Hepatocyte (in vitro differentiated cells): ENCODE measurements around the gene CUX1. TPM values are rescaled to one million over a fixed set of nuclear protein-coding genes. Genes with fewer than 3 reads are reported as not detected.
A peak's percentile ranks its signal among the peaks of the same experiment; 100 is the strongest.

Experiments used
- DNase-seq: peaks from one replicate; pipeline ENCODE4 v3.0.0-alpha.2; 2016; ENCODE audit warnings: low spot score
- H2AFZ ChIP-seq: fragments of 200-600 bp; sonication (generic); 2 replicates; pipeline ENCODE4 v1.6.0; 2016; ENCODE audit warnings: antibody characterized with exemption, mild to moderate bottlenecking
- H3K27ac ChIP-seq: fragments of 200-600 bp; sonication (generic); 2 replicates; pipeline ENCODE4 v1.5.1; 2016; ENCODE audit warnings: mild to moderate bottlenecking
- H3K27me3 ChIP-seq: fragments of 200-600 bp; sonication (generic); 2 replicates; pipeline ENCODE4 v1.6.1; 2016
- H3K36me3 ChIP-seq: fragments of 200-600 bp; sonication (generic); replicated peaks from 2 replicates; pipeline ENCODE4 v1.5.1; 2016; ENCODE audit warnings: low read depth; ENCODE audit not compliant: insufficient read depth
- H3K4me1 ChIP-seq: fragments of 200-600 bp; sonication (generic); 2 replicates; pipeline ENCODE4 v1.5.1; 2016; ENCODE audit warnings: mild to moderate bottlenecking, moderate library complexity; ENCODE audit not compliant: insufficient read depth
- H3K4me2 ChIP-seq: fragments of 200-600 bp; sonication (generic); 2 replicates; pipeline ENCODE4 v1.6.0; 2016
- H3K4me3 ChIP-seq: fragments of 200-600 bp; sonication (generic); 2 replicates; pipeline ENCODE4 v1.5.1; 2016; ENCODE audit warnings: mild to moderate bottlenecking
- H3K79me2 ChIP-seq: fragments of 200-600 bp; sonication (generic); 2 replicates; pipeline ENCODE4 v1.6.0; 2017; ENCODE audit warnings: mild to moderate bottlenecking
- H3K9me2 ChIP-seq: fragments of 200-600 bp; sonication (generic); replicated peaks from 2 replicates; pipeline ENCODE4 v1.6.0; 2017; ENCODE audit warnings: mild to moderate bottlenecking; ENCODE audit not compliant: insufficient read depth
- H3K9me3 ChIP-seq: fragments of 200-600 bp; sonication (generic); 2 replicates; pipeline ENCODE4 v1.5.1; 2016; ENCODE audit warnings: low read depth, mild to moderate bottlenecking
- H4K20me1 ChIP-seq: fragments of 200-600 bp; sonication (generic); 2 replicates; pipeline ENCODE4 v1.6.0; 2016; ENCODE audit warnings: mild to moderate bottlenecking; ENCODE audit not compliant: insufficient read depth, poor library complexity, severe bottlenecking
- CTCF ChIP-seq: fragments of 200-600 bp; sonication (generic); IDR thresholded peaks from 2 replicates; pipeline ENCODE4 v1.5.1; 2016; ENCODE audit warnings: antibody characterized with exemption, mild to moderate bottlenecking; ENCODE audit not compliant: poor library complexity
- EZH2 ChIP-seq: fragments of 200-600 bp; sonication (generic); IDR thresholded peaks from 2 replicates; pipeline ENCODE4 v1.6.1; 2016; ENCODE audit warnings: antibody characterized with exemption, mild to moderate bottlenecking, borderline replicate concordance
- EZH2phosphoT487 ChIP-seq: fragments of 200-600 bp; sonication (generic); IDR thresholded peaks from one replicate; pipeline ENCODE4 v1.6.1; 2018; ENCODE audit warnings: antibody characterized with exemption, mild to moderate bottlenecking, low read depth, moderate library complexity; ENCODE audit not compliant: unreplicated experiment, severe bottlenecking
- WGBS: methylation state at CpG from one replicate; pipeline ENCODE4 v1.1.6; 2016; ENCODE audit warnings: low lambda C conversion rate; ENCODE audit errors: missing lambda C conversion rate; 5-methylcytosine and 5-hydroxymethylcytosine counted together
- polyA plus RNA-seq: library from polyadenylated mRNA; unstranded; fragments of >200 nt; fragmentation: Nextera tagmentation; extraction: Ambion mirVana; gene quantifications from 2 replicates; pipeline ENCODE4 v1.2.1, GENCODE V29; 2016
- total RNA-seq: library from RNA; depleted of rRNA; stranded (reverse); fragments of >200 nt; gene quantifications from 2 replicates; pipeline ENCODE4 v1.2.3, GENCODE V29; 2014

CUX1 gene
- total and polyA plus RNA-seq, 2 experiments from 2014 or later, result 60.1 to 76.8 TPM

GRCh38 chr7:101976411-101976810 is 159.0 kb downstream of the CUX1 start:
- DNase-seq, result no peak
- H3K27ac ChIP-seq, result peak overlapping the region; percentile 66
- H2AFZ ChIP-seq, result no peak overlapping the region
- no peaks in the 10 kb centered on the region for H3K9me2 ChIP-seq
- WGBS, result 89% methylated on average over 5 of the region's 5 CpGs
- peaks cover 13% of the 10 kb centered on the region for H4K20me1 ChIP-seq
- no peaks in the 10 kb centered on the region for H3K27me3 ChIP-seq
- peaks cover 4% of the 10 kb centered on the region for H3K4me1 ChIP-seq
- peaks cover 83% of the 10 kb centered on the region for H3K79me2 ChIP-seq
- no peaks in the 10 kb centered on the region for H3K36me3 ChIP-seq
- TF ChIP-seq CTCF (no peak), EZH2 (no peak), EZH2phosphoT487 (no peak)
- no peak overlapping the region for H3K4me2 ChIP-seq
- H3K4me3 ChIP-seq, result no peak overlapping the region
- H3K9me3 ChIP-seq, result no peaks in the 10 kb centered on the region

GRCh38 chr7:101977249-101977648 is 159.8 kb downstream of the CUX1 start:
- H3K36me3 ChIP-seq, result no peaks in the 10 kb centered on the region
- peaks cover 13% of the 10 kb centered on the region for H4K20me1 ChIP-seq
- no peak for DNase-seq
- H3K9me2 ChIP-seq, result no peaks in the 10 kb centered on the region
- H3K4me1 ChIP-seq, result peaks cover 4% of the 10 kb centered on the region
- H2AFZ ChIP-seq, result no peak overlapping the region
- H3K27ac ChIP-seq, result no peak overlapping the region
- no peak for TF ChIP-seq EZH2
- no peak for TF ChIP-seq CTCF
- no peak for TF ChIP-seq EZH2phosphoT487
- no peak overlapping the region for H3K4me3 ChIP-seq
- 95% methylated on average over 4 of the region's 4 CpGs for WGBS
- H3K27me3 ChIP-seq, result no peaks in the 10 kb centered on the region
- peaks cover 78% of the 10 kb centered on the region for H3K79me2 ChIP-seq
- no peak overlapping the region for H3K4me2 ChIP-seq
- H3K9me3 ChIP-seq, result no peaks in the 10 kb centered on the region

- H2AFZ ChIP-seq, result no peak overlapping the region
- TF ChIP-seq CTCF (no peak), EZH2phosphoT487 (no peak), EZH2 (no peak)
- H3K4me1 ChIP-seq, result peaks cover 4% of the 10 kb centered on the region
- H3K36me3 ChIP-seq, result no peaks in the 10 kb centered on the region
- peaks cover 88% of the 10 kb centered on the region for H3K79me2 ChIP-seq
- no peaks in the 10 kb centered on the region for H3K9me2 ChIP-seq
- 96% methylated on average over 10 of the region's 10 CpGs for WGBS
- H4K20me1 ChIP-seq, result peaks cover 18% of the 10 kb centered on the region
- no peak overlapping the region for H3K4me3 ChIP-seq
- DNase-seq, result no peak
- no peak overlapping the region for H3K27ac ChIP-seq
- H3K27me3 ChIP-seq, result no peaks in the 10 kb centered on the region
- no peaks in the 10 kb centered on the region for H3K9me3 ChIP-seq
- H3K4me2 ChIP-seq, result no peak overlapping the region
Observed at GRCh38 chr7:101978683-101979082, 161.3 kb downstream of the CUX1 start.
